Measurements from ENCODE around the gene SNRPB2.
A peak's percentile ranks its signal among the peaks of the same experiment; 100 is the strongest.

Gene SNRPB2

DNA sequence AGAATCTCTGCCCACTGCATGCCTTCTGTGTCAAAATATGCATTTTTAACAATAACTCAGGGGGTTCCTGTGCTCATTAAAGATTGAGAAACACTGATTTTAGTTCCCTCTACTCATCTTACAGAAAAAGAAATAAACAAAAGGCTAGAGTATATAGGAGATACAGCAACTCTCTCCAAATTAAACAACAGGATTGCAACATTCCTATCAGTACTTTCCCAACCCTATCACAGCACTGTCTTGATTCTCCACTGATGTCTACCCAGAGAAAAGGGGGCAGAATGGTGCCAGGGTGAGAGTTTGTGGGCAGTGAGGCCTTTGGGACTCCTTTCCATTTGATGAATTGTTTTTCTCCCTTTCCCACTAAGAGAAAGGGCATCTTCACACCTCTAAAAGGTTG, 23.1 kb downstream of the SNRPB2 start:
- H3K9me3 Mint-ChIP-seq = no peaks in the 10 kb centered on the region
- ATAC-seq = no peak
- no peak overlapping the region for H3K27ac Mint-ChIP-seq
- H3K27me3 Mint-ChIP-seq = peaks cover 8% of the 10 kb centered on the region
- H3K4me3 Mint-ChIP-seq = no peak overlapping the region
- no peak for DNase-seq
- peaks cover 14% of the 10 kb centered on the region for H3K4me1 Mint-ChIP-seq

DNA sequence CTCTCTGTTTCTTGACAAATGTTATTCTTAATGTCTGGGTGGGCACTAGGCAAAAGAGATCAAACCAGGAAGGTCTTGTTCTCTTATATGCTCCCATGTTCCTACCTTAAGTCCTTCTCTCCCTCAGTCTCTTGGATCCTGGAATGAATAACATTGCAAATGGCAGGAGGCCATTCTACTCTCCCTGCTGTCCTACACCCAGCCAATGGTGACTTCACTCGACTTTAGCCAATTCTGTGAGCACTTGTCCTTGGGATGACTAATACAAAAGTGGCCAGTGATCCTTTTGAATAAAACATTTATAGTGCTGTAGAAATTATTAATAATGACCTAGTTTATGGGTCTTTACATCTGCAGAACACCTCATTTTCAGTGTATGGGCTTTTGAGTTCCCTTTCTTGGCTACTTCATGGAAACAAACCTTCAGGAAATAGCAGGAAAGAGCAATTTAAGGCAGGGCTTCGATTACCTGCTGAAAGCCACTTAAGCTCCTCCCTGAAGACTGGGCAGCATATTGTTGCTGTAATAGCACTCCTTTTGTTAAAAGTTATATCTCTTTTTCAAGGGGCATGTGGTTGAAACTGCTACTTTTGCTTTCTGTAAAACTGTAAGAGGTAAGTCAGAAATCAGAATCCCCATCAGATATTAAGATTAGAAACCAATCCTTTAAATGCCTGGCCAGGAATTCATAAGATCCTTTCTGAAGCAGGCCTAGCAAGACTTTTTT, 28.8 kb downstream of the SNRPB2 start:
- H3K27me3 Mint-ChIP-seq = peaks cover 25% of the 10 kb centered on the region
- no peak for DNase-seq

DNA sequence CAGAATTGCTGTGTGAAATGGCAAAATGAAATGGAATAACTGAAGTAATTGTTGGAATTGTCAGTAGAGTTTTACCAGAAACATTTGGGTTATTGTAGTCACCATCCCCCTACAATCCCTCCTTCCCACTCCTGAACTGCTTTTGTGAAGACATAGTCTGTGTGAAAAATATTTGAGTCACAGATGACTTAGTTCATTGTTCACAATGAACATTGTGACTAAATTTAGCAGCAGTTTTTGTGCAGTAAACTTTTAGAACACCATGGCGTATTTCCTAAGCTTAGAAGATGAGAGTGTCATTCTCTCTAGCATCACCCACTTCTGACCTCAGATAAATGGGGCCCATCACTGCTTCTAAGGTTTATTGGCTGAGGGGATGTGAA, 29.3 kb downstream of the SNRPB2 start:
- Mint-ChIP-seq H3K9me3 (no peaks in the 10 kb centered on the region), H3K4me3 (no peak overlapping the region), H3K27me3 (peaks cover 27% of the 10 kb centered on the region), H3K4me1 (no peaks in the 10 kb centered on the region), H3K27ac (no peak overlapping the region)
- DNase-seq (no peak), ATAC-seq (no peak)

More for the DNA sequence above, 28.8 kb downstream of the SNRPB2 start:
- Mint-ChIP-seq H3K9me3 (no peaks in the 10 kb centered on the region), H3K4me1 (no peaks in the 10 kb centered on the region), H3K4me3 (no peak overlapping the region), H3K27ac (no peak overlapping the region)
- ATAC-seq = no peak

GRCh38 chr20:16760431-16761304, 30.8 kb downstream of the SNRPB2 start:
- ATAC-seq (no peak), DNase-seq (no peak)
- Mint-ChIP-seq H3K27ac (no peak overlapping the region), H3K4me1 (no peaks in the 10 kb centered on the region), H3K4me3 (no peak overlapping the region), H3K9me3 (no peaks in the 10 kb centered on the region), H3K27me3 (peaks cover 41% of the 10 kb centered on the region)

GRCh38 chr20:16761305-16761829, 31.5 kb downstream of the SNRPB2 start:
- Mint-ChIP-seq H3K27ac (no peak overlapping the region), H3K9me3 (no peaks in the 10 kb centered on the region), H3K4me3 (no peak overlapping the region), H3K27me3 (peaks cover 48% of the 10 kb centered on the region), H3K4me1 (no peaks in the 10 kb centered on the region)
- ATAC-seq (peak; percentile 78), DNase-seq (peak; percentile 33 to 44)

GRCh38 chr20:16764560-16764959, 34.7 kb downstream of the SNRPB2 start:
- no peak for ATAC-seq
- no peak for DNase-seq
- Mint-ChIP-seq H3K9me3 (no peaks in the 10 kb centered on the region), H3K27me3 (peaks cover 66% of the 10 kb centered on the region), H3K4me1 (no peaks in the 10 kb centered on the region), H3K4me3 (no peak overlapping the region), H3K27ac (peak overlapping the region in 1 of 2 donors; percentile 1)

- no peak for DNase-seq
- Mint-ChIP-seq H3K27me3 (peaks cover 20% of the 10 kb centered on the region), H3K9me3 (peaks cover 0 to 9% of the 10 kb centered on the region in 2 donors), H3K4me1 (no peaks in the 10 kb centered on the region), H3K27ac (no peak overlapping the region), H3K4me3 (no peak overlapping the region)
- ATAC-seq = no peak
Observed at GRCh38 chr20:16771213-16771612, 41.4 kb downstream of the SNRPB2 start.

DNA sequence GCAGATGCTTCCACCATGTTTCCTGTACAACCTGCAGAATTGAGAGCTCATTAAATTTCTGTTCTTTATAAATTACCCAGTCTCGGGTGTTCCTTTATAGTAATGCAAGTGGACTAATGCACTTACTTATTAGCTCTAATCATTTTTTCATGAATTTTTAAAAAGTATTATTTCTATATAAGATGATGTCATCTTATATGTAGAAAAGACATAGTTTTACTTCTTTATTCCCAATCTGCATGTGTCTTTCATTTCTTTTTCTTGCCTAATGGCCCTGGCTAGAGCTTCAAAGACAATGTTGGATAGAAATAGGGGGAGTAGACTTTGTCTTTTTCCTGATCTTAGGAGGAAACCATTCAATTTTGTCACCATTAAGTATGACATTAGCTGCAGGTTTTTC, 46.1 kb downstream of the SNRPB2 start:
- Mint-ChIP-seq H3K27me3 (peaks cover 14% of the 10 kb centered on the region), H3K9me3 (peaks cover 5 to 9% of the 10 kb centered on the region in 2 donors), H3K4me3 (no peak overlapping the region), H3K4me1 (no peaks in the 10 kb centered on the region), H3K27ac (no peak overlapping the region)
- ATAC-seq (no peak), DNase-seq (no peak)

DNA sequence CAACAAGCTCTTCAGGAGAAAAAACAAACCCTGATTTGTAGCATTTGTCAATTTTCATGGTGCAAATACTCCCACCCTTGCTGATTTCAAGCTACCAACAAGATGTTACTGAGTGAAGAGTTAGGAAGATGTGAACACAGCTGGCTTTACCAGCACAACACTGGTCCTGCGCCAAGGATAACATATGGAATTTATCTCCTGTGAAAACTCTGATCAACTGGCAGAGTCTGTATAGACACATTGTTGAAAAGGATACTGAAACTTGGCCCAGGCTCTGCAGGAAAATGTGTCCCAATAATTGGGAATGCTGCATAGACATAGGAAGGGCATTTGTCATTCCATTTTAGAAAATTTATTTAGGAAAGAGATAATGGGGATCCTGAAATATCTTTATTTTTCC, 47.3 kb downstream of the SNRPB2 start:
- DNase-seq = no peak
- Mint-ChIP-seq H3K4me3 (no peak overlapping the region), H3K4me1 (no peaks in the 10 kb centered on the region), H3K27me3 (peaks cover 17% of the 10 kb centered on the region), H3K27ac (no peak overlapping the region), H3K9me3 (peaks cover 9 to 12% of the 10 kb centered on the region in 2 donors)
- no peak for ATAC-seq

DNA sequence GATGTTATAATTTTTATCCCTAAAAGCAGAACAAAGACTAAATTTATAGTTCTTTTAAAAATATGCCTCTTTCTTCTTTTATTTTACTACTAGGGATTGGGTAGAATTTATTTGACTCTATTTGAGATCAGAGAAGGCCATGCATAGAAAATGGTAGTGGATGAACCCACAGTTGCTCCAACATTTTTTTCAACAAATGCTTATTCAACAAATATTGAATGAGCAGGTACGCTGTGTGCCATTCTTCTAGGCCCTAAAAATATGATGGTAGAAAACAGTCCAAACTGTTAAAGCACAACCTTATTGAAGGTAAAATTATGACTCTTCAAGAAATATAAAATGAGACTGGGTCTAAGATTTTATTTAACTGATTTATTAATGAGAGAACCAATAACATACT, 48.3 kb downstream of the SNRPB2 start:
- Mint-ChIP-seq H3K27me3 (peaks cover 25% of the 10 kb centered on the region), H3K9me3 (peaks cover 14 to 23% of the 10 kb centered on the region in 2 donors), H3K4me3 (no peak overlapping the region), H3K4me1 (no peaks in the 10 kb centered on the region), H3K27ac (no peak overlapping the region)
- ATAC-seq = no peak
- DNase-seq = no peak

- Mint-ChIP-seq H3K4me3 (no peak overlapping the region), H3K4me1 (no peaks in the 10 kb centered on the region), H3K9me3 (peaks cover 11 to 23% of the 10 kb centered on the region in 2 donors), H3K27me3 (peaks cover 33% of the 10 kb centered on the region), H3K27ac (no peak overlapping the region)
- no peak for DNase-seq
- ATAC-seq = no peak
Observed at GRCh38 chr20:16781496-16781895, 51.7 kb downstream of the SNRPB2 start.

- ATAC-seq = no peak
- Mint-ChIP-seq H3K4me3 (no peak overlapping the region), H3K4me1 (no peaks in the 10 kb centered on the region), H3K9me3 (peaks cover 18 to 20% of the 10 kb centered on the region in 2 donors), H3K27ac (no peak overlapping the region), H3K27me3 (peaks cover 41% of the 10 kb centered on the region)
- no peak for DNase-seq
Observed at GRCh38 chr20:16785226-16785625, 55.4 kb downstream of the SNRPB2 start.

All from stimulated activated naive CD8-positive, alpha-beta T cell treated with anti-CD3 and anti-CD28 coated beads, Interleukin-15, amount 100 ng/mL, for 72 hours (primary cell).